SU-DHL-6 (cell line): ENCODE data around the gene TTYH3.

Experiments
- H2AFZ ChIP-seq: fragments of 200-600 bp; sonication (generic); 2 replicates; pipeline ENCODE4 v1.6.1; 2014; ENCODE audit warnings: low read depth, mild to moderate bottlenecking, moderate library complexity, mixed read lengths, antibody characterized with exemption, low read length; ENCODE audit not compliant: severe bottlenecking
- H3F3A ChIP-seq: fragments of 200-600 bp; shearing (Covaris generic); 2 replicates; pipeline ENCODE4 v1.6.0; 2016; ENCODE audit warnings: antibody characterized with exemption, mild to moderate bottlenecking; ENCODE audit not compliant: insufficient read depth
- H3K27ac ChIP-seq: fragments of 200-600 bp; sonication (generic); 2 replicates; pipeline ENCODE4 v1.5.1; 2016; ENCODE audit warnings: low read depth, mild to moderate bottlenecking, low read length, moderate library complexity, mixed read lengths
- H3K27me3 ChIP-seq: fragments of 200-600 bp; sonication (generic), shearing (Covaris generic); 2 replicates; pipeline ENCODE4 v1.6.0; 2014; ENCODE audit warnings: mild to moderate bottlenecking, low read length
- H3K36me3 ChIP-seq: fragments of 200-600 bp; sonication (generic); 2 replicates; pipeline ENCODE4 v1.6.1; 2014; ENCODE audit warnings: mild to moderate bottlenecking, low read length, mixed read lengths
- H3K4me2 ChIP-seq: fragments of 300-600, 200-600 bp; shearing (Covaris generic), sonication (generic); 2 replicates; pipeline ENCODE4 v1.6.0; 2014; ENCODE audit warnings: low read length, low read depth, mild to moderate bottlenecking; ENCODE audit not compliant: poor library complexity, severe bottlenecking
- H3K4me3 ChIP-seq: fragments of 200-600 bp; sonication (generic); 2 replicates; pipeline ENCODE4 v1.5.1; 2014; ENCODE audit warnings: antibody characterized with exemption, low read length, mild to moderate bottlenecking, mixed read lengths; ENCODE audit not compliant: insufficient read depth, poor library complexity, severe bottlenecking
- H3K79me2 ChIP-seq: fragments of 200-600 bp; sonication (generic); 2 replicates; pipeline ENCODE4 v1.6.1; 2014; ENCODE audit warnings: mild to moderate bottlenecking, low read length, moderate library complexity; ENCODE audit not compliant: insufficient read depth
- H3K9ac ChIP-seq: fragments of 200-600 bp; sonication (generic); 2 replicates; pipeline ENCODE4 v1.7.0; 2014; ENCODE audit warnings: mild to moderate bottlenecking, low read length
- H3K9me2 ChIP-seq: fragments of 200-600 bp; sonication (generic); replicated peaks from 2 replicates; pipeline ENCODE4 v1.6.1; 2014; ENCODE audit warnings: low read length; ENCODE audit not compliant: insufficient read depth
- H3K9me3 ChIP-seq: fragments of 200-600 bp; sonication (generic); 2 replicates; pipeline ENCODE4 v1.6.1; 2014; ENCODE audit warnings: low read length, mixed read lengths; ENCODE audit not compliant: insufficient read depth
- H4K20me1 ChIP-seq: fragments of 200-600 bp; sonication (generic); 2 replicates; pipeline ENCODE4 v1.6.1; 2014; ENCODE audit warnings: low read depth, mild to moderate bottlenecking, antibody characterized with exemption, low read length, moderate library complexity, mixed read lengths
- CTCF ChIP-seq: fragments of 200-600 bp; sonication (generic); IDR thresholded peaks from one replicate; pipeline ENCODE4 v1.5.1; 2017; ENCODE audit warnings: antibody characterized with exemption, mild to moderate bottlenecking, low read length, moderate library complexity; ENCODE audit not compliant: insufficient read depth, poor library complexity, severe bottlenecking
- EZH2phosphoT487 ChIP-seq: fragments of 200-600 bp; sonication (generic), shearing (Covaris generic); conservative IDR thresholded peaks from 2 replicates; pipeline ENCODE4 v1.6.1; 2018; ENCODE audit warnings: mild to moderate bottlenecking, antibody characterized with exemption, low read length, moderate library complexity, mixed read lengths

The TTYH3 gene

GRCh38 chr7:2644220-2644561 lies 12.4 kb downstream of the TTYH3 start:
- H4K20me1 ChIP-seq: no peaks in the 10 kb centered on the region
- no peak overlapping the region for H3K4me2 ChIP-seq
- H3K4me3 ChIP-seq: no peak overlapping the region
- TF ChIP-seq EZH2phosphoT487 (no peak), CTCF (no peak)
- no peaks in the 10 kb centered on the region for H3K36me3 ChIP-seq
- H3K27ac ChIP-seq: no peak overlapping the region
- H3K9me2 ChIP-seq: no peaks in the 10 kb centered on the region
- H2AFZ ChIP-seq: no peak overlapping the region
- H3F3A ChIP-seq: no peaks in the 10 kb centered on the region
- no peak overlapping the region for H3K9ac ChIP-seq
- no peaks in the 10 kb centered on the region for H3K9me3 ChIP-seq
- no peaks in the 10 kb centered on the region for H3K27me3 ChIP-seq
- no peaks in the 10 kb centered on the region for H3K79me2 ChIP-seq

- H3F3A ChIP-seq: no peaks in the 10 kb centered on the region
- H3K36me3 ChIP-seq: no peaks in the 10 kb centered on the region
- H4K20me1 ChIP-seq: no peaks in the 10 kb centered on the region
- no peaks in the 10 kb centered on the region for H3K9me3 ChIP-seq
- H3K9me2 ChIP-seq: no peaks in the 10 kb centered on the region
- H3K4me2 ChIP-seq: peak overlapping the region; percentile 41
- TF ChIP-seq CTCF (no peak), EZH2phosphoT487 (no peak)
- H3K9ac ChIP-seq: peak overlapping the region; percentile 52
- H3K4me3 ChIP-seq: no peak overlapping the region
- H2AFZ ChIP-seq: peak overlapping the region; percentile 57
- no peaks in the 10 kb centered on the region for H3K79me2 ChIP-seq
- H3K27me3 ChIP-seq: no peaks in the 10 kb centered on the region
- peak overlapping the region; percentile 62 for H3K27ac ChIP-seq
Measured at GRCh38 chr7:2644562-2645273, 12.9 kb downstream of the TTYH3 start.

DNA sequence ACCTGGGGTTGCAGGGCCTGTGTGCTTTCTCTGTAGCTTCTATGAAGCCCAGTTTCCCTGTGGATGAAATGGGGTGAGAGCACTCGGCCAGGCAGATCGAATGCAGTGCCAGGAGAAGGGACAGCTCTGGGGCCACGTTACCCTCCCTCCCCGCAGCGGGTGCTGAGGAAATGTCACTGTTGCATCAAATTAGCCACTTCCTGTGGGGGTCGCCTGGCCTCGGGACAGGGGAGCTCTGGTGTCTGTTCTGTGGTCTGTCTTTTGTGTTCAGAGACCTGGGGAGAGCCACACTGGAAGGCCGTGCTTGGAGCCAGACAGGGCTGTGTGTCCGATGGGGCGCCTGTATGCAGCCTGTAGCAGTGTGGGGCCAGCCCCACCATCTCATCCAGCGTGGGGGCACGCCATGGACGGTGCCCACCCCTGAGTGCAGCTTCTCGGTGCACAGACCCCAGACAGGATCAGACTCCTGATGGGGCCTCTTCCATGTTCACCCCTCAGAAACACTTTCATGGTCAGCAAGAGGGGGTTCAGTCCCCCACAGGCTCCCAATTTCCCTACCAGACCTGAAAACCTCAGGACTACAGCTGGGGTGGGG lies 13.6 kb downstream of the TTYH3 start:
- Histone ChIP-seq H3K79me2 (no peaks in the 10 kb centered on the region), H3K4me3 (no peak overlapping the region), H3F3A (no peaks in the 10 kb centered on the region), H3K9me3 (no peaks in the 10 kb centered on the region), H2AFZ (peak overlapping the region; percentile 57), H3K27me3 (no peaks in the 10 kb centered on the region), H3K27ac (peak overlapping the region; percentile 62), H3K4me2 (peak overlapping the region; percentile 41), H4K20me1 (no peaks in the 10 kb centered on the region), H3K9me2 (no peaks in the 10 kb centered on the region), H3K36me3 (no peaks in the 10 kb centered on the region), H3K9ac (peak overlapping the region; percentile 52)
- TF ChIP-seq CTCF (no peak), EZH2phosphoT487 (no peak)
